IMR-90 (cell line): Measurements from ENCODE around the gene RUNX1. TPM values are rescaled to one million over a fixed set of nuclear protein-coding genes. Genes with fewer than 3 reads are reported as not detected.
A peak's percentile ranks its signal among the peaks of the same experiment; 100 is the strongest.

Source experiments
- ATAC-seq: fragments of 200-7000 bp; cut with Tn5 transposase; 2 replicates; pipeline ENCODE4 v1.9.1; 2020; ENCODE audit warnings: low read depth, mild to moderate bottlenecking, moderate library complexity
- BruUV-seq: library from RNA; stranded (reverse); fragments of 400-500 nt; replicated peaks from 2 replicates; lab custom pipeline; 2021; lab: Mats Ljungman, UMichigan
- CTCF ChIA-PET: fragments of 300-600 bp; formaldehyde crosslinking; extraction: SDS; loops from one replicate; lab custom pipeline; 2021; ENCODE audit warnings: antibody characterized with exemption; lab: Yijun Ruan, JAX
- POLR2A ChIA-PET: fragments of 300-600 bp; sonication (Branson Sonifier 250); formaldehyde crosslinking; loops from one replicate; lab custom pipeline; 2022; ENCODE audit warnings: antibody characterized with exemption; ENCODE audit not compliant: unreplicated experiment; lab: Charles Lee
- DNase-seq: peaks from one replicate; pipeline ENCODE4 v3.0.0; 2013
- H2AFZ ChIP-seq: replicated peaks from 2 replicates; pipeline ENCODE3; 2013; ENCODE audit warnings: low read length, mild to moderate bottlenecking; ENCODE audit not compliant: poor library complexity
- H2AK5ac ChIP-seq: 2 replicates; pipeline ENCODE4 v1.6.1; 2013; ENCODE audit warnings: low read depth, low read length, inconsistent platforms
- H2AK9ac ChIP-seq: replicated peaks from 2 replicates; pipeline ENCODE3; 2013; ENCODE audit warnings: mild to moderate bottlenecking, low read depth, low read length, moderate library complexity; ENCODE audit not compliant: poor library complexity
- H2BK120ac ChIP-seq: 2 replicates; pipeline ENCODE4 v1.6.1; 2013; ENCODE audit warnings: low read depth, low read length, inconsistent platforms
- H2BK15ac ChIP-seq: 3 replicates; pipeline ENCODE4 v1.6.1; 2013; ENCODE audit warnings: low read depth, low read length, inconsistent platforms
- H2BK20ac ChIP-seq: 2 replicates; pipeline ENCODE4 v1.6.1; 2013; ENCODE audit warnings: low read depth, mild to moderate bottlenecking, inconsistent platforms, low read length, moderate library complexity
- H2BK5ac ChIP-seq: 2 replicates; pipeline ENCODE4 v1.6.1; 2013; ENCODE audit warnings: mild to moderate bottlenecking, low read depth, low read length, inconsistent platforms; ENCODE audit not compliant: poor library complexity, severe bottlenecking
- H3K14ac ChIP-seq: replicated peaks from 2 replicates; pipeline ENCODE4 v1.6.1; 2013; ENCODE audit warnings: low read depth, low read length, inconsistent platforms
- H3K18ac ChIP-seq: 2 replicates; pipeline ENCODE4 v1.6.1; 2013; ENCODE audit warnings: low read depth, low read length, control low read depth
- H3K23ac ChIP-seq: 2 replicates; pipeline ENCODE4 v1.6.1; 2013; ENCODE audit warnings: low read depth, low read length, inconsistent platforms
- H3K27ac ChIP-seq: 2 replicates; pipeline ENCODE4 v1.5.1; 2013; ENCODE audit warnings: mild to moderate bottlenecking, control low read depth, low read length; ENCODE audit not compliant: insufficient read depth
- H3K27me3 ChIP-seq: 2 replicates; pipeline ENCODE4 v1.6.1; 2013; ENCODE audit warnings: low read length; ENCODE audit not compliant: control insufficient read depth, insufficient read depth
- H3K36me3 ChIP-seq: 2 replicates; pipeline ENCODE4 v1.6.1; 2013; ENCODE audit warnings: low read length, mixed read lengths; ENCODE audit not compliant: control insufficient read depth, insufficient read depth
- H3K4ac ChIP-seq: 2 replicates; pipeline ENCODE4 v1.6.1; 2013; ENCODE audit warnings: low read depth, low read length, inconsistent platforms
- H3K4me1 ChIP-seq: 2 replicates; pipeline ENCODE4 v1.6.1; 2013; ENCODE audit warnings: low read length, mixed read lengths; ENCODE audit not compliant: control insufficient read depth, insufficient read depth
- H3K4me2 ChIP-seq: 2 replicates; pipeline ENCODE4 v1.6.1; 2013; ENCODE audit warnings: low read depth, mild to moderate bottlenecking, control low read depth, low read length, moderate library complexity
- H3K4me3 ChIP-seq: 2 replicates; pipeline ENCODE4 v1.5.1; 2013; ENCODE audit warnings: low read depth, mild to moderate bottlenecking, control low read depth, low read length, moderate library complexity; ENCODE audit not compliant: insufficient read depth
- H3K56ac ChIP-seq: 2 replicates; pipeline ENCODE4 v1.6.1; 2013; ENCODE audit warnings: low read length, inconsistent platforms; ENCODE audit not compliant: insufficient read depth; ENCODE audit errors: extremely low read depth
- H3K79me1 ChIP-seq, 2 experiments: 2 replicates each; pipeline ENCODE4 v1.6.1; 2013; ENCODE audit warnings: low read length in 2 of 2, inconsistent platforms in 1 of 2, low read depth in 1 of 2
- H3K9ac ChIP-seq: 2 replicates; pipeline ENCODE4 v1.6.1; 2013; ENCODE audit warnings: low read depth, low read length, control low read depth
- H3K9me1 ChIP-seq: 2 replicates; pipeline ENCODE4 v1.6.1; 2013; ENCODE audit warnings: low read length, inconsistent platforms; ENCODE audit not compliant: insufficient read depth
- H3K9me3 ChIP-seq: 2 replicates; pipeline ENCODE4 v1.6.1; 2013; ENCODE audit warnings: low read length; ENCODE audit not compliant: control insufficient read depth, insufficient read depth
- H4K20me1 ChIP-seq: 2 replicates; pipeline ENCODE4 v1.6.1; 2013; ENCODE audit warnings: low read length, inconsistent platforms; ENCODE audit not compliant: insufficient read depth
- H4K5ac ChIP-seq: 2 replicates; pipeline ENCODE4 v1.6.1; 2013; ENCODE audit warnings: mild to moderate bottlenecking, low read depth, low read length, control low read depth
- H4K8ac ChIP-seq, 2 experiments: 2 replicates each; pipeline ENCODE4 v1.6.1; 2013; ENCODE audit warnings: low read depth in 2 of 2, low read length in 2 of 2, control low read depth in 1 of 2, inconsistent platforms in 1 of 2
- H4K91ac ChIP-seq: 2 replicates; pipeline ENCODE4 v1.6.1; 2013; ENCODE audit warnings: low read depth, low read length, inconsistent platforms; ENCODE audit not compliant: insufficient read depth
- BHLHE40 ChIP-seq: fragments of 150-350 bp; IDR thresholded peaks from 2 replicates; pipeline ENCODE4 v1.6.1; 2016; ENCODE audit warnings: mild to moderate bottlenecking, low read depth, low read length
- CEBPB ChIP-seq: IDR thresholded peaks from 2 replicates; pipeline ENCODE4 v1.6.1; 2012; ENCODE audit warnings: low read depth, low read length, improper control_type of control experiment
- CHD1 ChIP-seq: IDR thresholded peaks from 2 replicates; pipeline ENCODE4 v1.6.1; 2012; ENCODE audit warnings: low read depth, low read length, improper control_type of control experiment
- CTCF ChIP-seq: conservative IDR thresholded peaks from 2 replicates; pipeline ENCODE4 v1.5.1; 2012; ENCODE audit warnings: mild to moderate bottlenecking, low read depth, low read length, improper control_type of control experiment
- ELK1 ChIP-seq: fragments of 150-350 bp; IDR thresholded peaks from 2 replicates; pipeline ENCODE4 v1.6.1; 2016; ENCODE audit warnings: low read depth, mild to moderate bottlenecking, low read length, moderate library complexity, borderline replicate concordance
- FOS ChIP-seq: fragments of 150-350 bp; IDR thresholded peaks from 2 replicates; pipeline ENCODE4 v1.6.1; 2016; ENCODE audit warnings: low read depth, low read length
- MAFK ChIP-seq: IDR thresholded peaks from 2 replicates; pipeline ENCODE4 v1.6.1; 2012; ENCODE audit warnings: low read depth, low read length, improper control_type of control experiment
- MAZ ChIP-seq: IDR thresholded peaks from 2 replicates; pipeline ENCODE4 v1.6.1; 2012; ENCODE audit warnings: low read depth, mild to moderate bottlenecking, low read length, improper control_type of control experiment, moderate library complexity, borderline replicate concordance
- MXI1 ChIP-seq: IDR thresholded peaks from 2 replicates; pipeline ENCODE4 v1.6.1; 2012; ENCODE audit warnings: low read depth, mild to moderate bottlenecking, low read length, moderate library complexity, borderline replicate concordance
- NFE2L2 ChIP-seq: fragments of 150-350 bp; IDR thresholded peaks from 2 replicates; pipeline ENCODE4 v1.6.1; 2016; ENCODE audit warnings: low read depth, mild to moderate bottlenecking, low read length
- POLR2A ChIP-seq: IDR thresholded peaks from 2 replicates; pipeline ENCODE4 v1.6.1; 2012; ENCODE audit warnings: mild to moderate bottlenecking, low read depth, low read length
- RAD21 ChIP-seq: IDR thresholded peaks from 2 replicates; pipeline ENCODE4 v1.6.1; 2012; ENCODE audit warnings: low read length, improper control_type of control experiment
- RCOR1 ChIP-seq: IDR thresholded peaks from 2 replicates; pipeline ENCODE4 v1.6.1; 2012; ENCODE audit warnings: mild to moderate bottlenecking, low read length, improper control_type of control experiment; ENCODE audit not compliant: insufficient replicate concordance
- RFX5 ChIP-seq: IDR thresholded peaks from 2 replicates; pipeline ENCODE4 v1.8.0; 2012; ENCODE audit warnings: low read depth, mild to moderate bottlenecking, low read length, moderate library complexity
- SMC3 ChIP-seq: fragments of 150-350 bp; IDR thresholded peaks from 2 replicates; pipeline ENCODE4 v1.6.1; 2016; ENCODE audit warnings: low read depth, mild to moderate bottlenecking, antibody characterized with exemption, low read length, moderate library complexity
- USF2 ChIP-seq: fragments of 150-350 bp; IDR thresholded peaks from 2 replicates; pipeline ENCODE4 v1.6.1; 2017; ENCODE audit warnings: mild to moderate bottlenecking, antibody characterized with exemption, low read length, low read depth
- WGBS, 2 experiments: methylation state at CpG; one replicate each; pipeline versions ENCODE4 v1.1.5 to v1.1.7; 2013; ENCODE audit warnings: missing lambda C conversion rate in 2 of 2; ENCODE audit not compliant: insufficient read length in 1 of 2; ENCODE audit errors: extremely low coverage in 2 of 2; 5-methylcytosine and 5-hydroxymethylcytosine counted together
- dilution Hi-C: fragments of 300-500 bp; cut with HindIII; formaldehyde crosslinking; loops from one replicate; pipeline ENCODE4 v1.14.3; 2018; ENCODE audit warnings: low sequenced_read_pairs; ENCODE audit not compliant: unreplicated experiment
- in situ Hi-C: fragments of 300-500 bp; cut with MboI; formaldehyde crosslinking; loops from 3 replicates; pipeline ENCODE4 v1.14.3; 2019; ENCODE audit warnings: low sequenced_read_pairs, inconsistent platforms, mixed read lengths
- intact Hi-C: fragments of 100-400 bp; cut with micrococcal nuclease; formaldehyde crosslinking; loops from 2 replicates; pipeline ENCODE4 v1.10.0; 2022
- polyA plus RNA-seq, 3 experiments: library from polyadenylated mRNA; depleted of rRNA; stranded (reverse); fragments of >200 nt; gene quantifications; 2 replicates each; pipeline ENCODE4 v1.2.3, GENCODE V29; 2012; ENCODE audit warnings: low replicate concordance in 1 of 3
- total RNA-seq: library from RNA; depleted of rRNA; stranded (reverse); fragments of >200 nt; gene quantifications from 2 replicates; pipeline ENCODE4 v1.2.3, GENCODE V29; 2012

The RUNX1 gene
- total and polyA plus RNA-seq, 2 of the 4 experiments (the other 2 are of a cell fraction): 34.5 to 56.5 TPM

GRCh38 chr21:34988139-34988538 lies 61.0 kb downstream of the RUNX1 start:
- no peak overlapping the region for H2AFZ ChIP-seq
- H3K14ac ChIP-seq: 0 out of 2 replicates have a peak overlapping the region, but pooled peaks have one; percentile 57
- no peak overlapping the region; a peak in 1 of 4 replicates for H4K8ac ChIP-seq
- H3K9me3 ChIP-seq: no peaks in the 10 kb centered on the region
- H2BK120ac ChIP-seq: peak overlapping the region; percentile 85; the same call in 1 of the 2 replicates
- peak overlapping the region; percentile 50; the same call in 1 of the 3 replicates for H2BK15ac ChIP-seq
- no peak overlapping the region for H3K56ac ChIP-seq
- in situ Hi-C loops (no loop called here), dilution Hi-C loops (no loop called here), intact Hi-C loops (no loop called here)
- peaks cover 23% of the 10 kb centered on the region for H3K9me1 ChIP-seq
- ATAC-seq (no peak), DNase-seq (no peak)
- H4K91ac ChIP-seq: peak overlapping the region; percentile 62
- H4K20me1 ChIP-seq: no peaks in the 10 kb centered on the region
- H3K18ac ChIP-seq: no peak overlapping the region
- H3K27ac ChIP-seq: no peak overlapping the region
- H3K23ac ChIP-seq: 0 out of 2 replicates have a peak overlapping the region, but pooled peaks have one; percentile 16
- H2AK9ac ChIP-seq: no peak overlapping the region
- ChIA-PET CTCF (no interaction called here), POLR2A (no interaction called here)
- TF ChIP-seq MAZ (no peak), MXI1 (no peak), CEBPB (no peak), ELK1 (no peak), RAD21 (no peak), FOS (no peak), NFE2L2 (no peak), USF2 (no peak), CTCF (no peak), RCOR1 (no peak), SMC3 (no peak), CHD1 (no peak), POLR2A (no peak), MAFK (no peak), BHLHE40 (no peak), RFX5 (no peak)
- no peak overlapping the region for H3K9ac ChIP-seq
- H3K4me3 ChIP-seq: no peak overlapping the region
- no peak overlapping the region for H3K4me2 ChIP-seq
- no peaks in the 10 kb centered on the region for H3K36me3 ChIP-seq
- WGBS, 2 experiments: 100% methylated on average over 4 of the region's 8 CpGs; no CpG with 5 or more reads in 1 of the 2 experiments
- H3K79me1 ChIP-seq: peaks cover 0 to 21% of the 10 kb centered on the region in 2 experiments; a peak in 2 of 4 replicates
- peak overlapping the region; percentile 9; the same call in 1 of the 2 replicates for H2BK20ac ChIP-seq
- peaks cover 11% of the 10 kb centered on the region for H3K4me1 ChIP-seq
- H2AK5ac ChIP-seq: peak overlapping the region; percentile 70
- H3K4ac ChIP-seq: peak overlapping the region; percentile 92
- no peak overlapping the region for H2BK5ac ChIP-seq
- no peak overlapping the region for H4K5ac ChIP-seq
- H3K27me3 ChIP-seq: no peaks in the 10 kb centered on the region
- BruUV-seq: no TSS peak
